Stimulated activated CD4-positive, alpha-beta T cell treated with anti-CD3 and anti-CD28 coated beads, Interleukin-1b, Interleukin-23, amount 100 ng/mL, for 4 hours (primary cell): Measurements from ENCODE around the gene MACROD2.
"Not testable (repeated sequence)": the region's sequence is repeated elsewhere in the genome, so short reads cannot be mapped to it uniquely, and the experiment has no call there.

Source experiments
- DNase-seq, 2 donors: peaks; one replicate each; pipeline ENCODE4 v3.0.0-alpha.2; 2020; ENCODE audit warnings: low read depth in 2 of 2

Gene MACROD2

DNA sequence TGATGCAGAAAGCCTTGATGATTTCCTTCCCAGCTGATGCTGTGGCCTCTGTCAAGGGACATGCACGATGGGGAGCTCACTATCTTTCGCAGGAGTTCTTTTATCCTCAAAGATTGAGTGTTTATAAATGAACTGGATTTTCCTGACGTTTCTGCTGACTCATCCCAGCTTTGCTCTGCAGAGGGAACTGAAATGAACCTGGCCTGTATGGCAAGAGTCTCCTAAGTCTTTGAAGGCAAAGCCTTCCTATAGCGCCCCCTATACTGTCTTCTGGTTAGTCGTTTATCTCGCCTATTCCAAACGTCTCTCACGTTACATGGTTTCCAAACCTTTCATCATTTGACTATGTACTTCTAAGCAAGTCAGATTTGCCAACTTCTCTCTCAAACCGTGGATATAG lies 2012.6 kb downstream of the MACROD2 start:
- no peak for DNase-seq

- DNase-seq: no peak
These were observed 2015.7 kb downstream of the MACROD2 start for GRCh38 chr20:16011056-16011455.

GRCh38 chr20:16011519-16011918 lies 2016.2 kb downstream of the MACROD2 start:
- no peak for DNase-seq

DNA sequence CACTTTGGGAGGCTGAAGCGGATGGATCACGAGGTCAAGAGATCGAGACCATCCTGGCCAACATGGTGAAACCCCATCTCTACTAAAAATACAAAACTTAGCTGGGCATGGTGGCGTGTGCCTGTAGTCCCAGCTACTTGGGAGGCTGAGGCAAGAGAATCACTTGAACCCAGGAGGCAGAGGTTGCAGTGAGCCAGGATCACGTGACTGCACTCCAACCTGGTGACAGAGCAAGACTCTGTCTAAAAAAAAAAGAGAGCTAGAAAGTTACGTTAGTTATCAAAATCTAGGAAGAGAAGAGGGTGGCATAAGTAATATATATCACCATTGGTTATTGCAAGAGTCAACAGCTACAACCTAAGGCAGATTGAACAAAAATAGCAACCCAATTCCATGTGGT lies 2017.6 kb downstream of the MACROD2 start:
- DNase-seq: not testable (repeated sequence)

DNA sequence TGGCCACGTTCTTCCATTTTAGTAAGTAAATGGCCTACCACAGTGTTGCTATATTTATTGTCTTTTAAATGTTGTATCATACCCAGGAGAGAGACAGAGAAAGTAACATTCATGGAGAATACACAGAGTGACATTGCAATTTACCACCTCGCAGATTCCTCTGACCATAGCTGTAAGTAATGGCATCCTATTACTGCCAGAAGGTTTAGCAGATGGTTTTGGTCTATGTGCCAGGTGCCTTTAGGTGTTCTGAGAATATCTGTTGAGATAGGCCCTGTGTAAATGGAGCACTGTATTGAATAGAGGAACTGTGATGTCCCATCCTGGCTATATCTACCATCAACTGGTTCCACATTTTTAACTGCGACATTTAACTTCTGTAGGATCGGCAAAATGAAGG lies 2018.3 kb downstream of the MACROD2 start:
- no peak for DNase-seq

- DNase-seq: no peak
These were observed 2019.1 kb downstream of the MACROD2 start for GRCh38 chr20:16014436-16014835.

- DNase-seq: no peak
These were observed 2022.3 kb downstream of the MACROD2 start for GRCh38 chr20:16017656-16018055.

DNA sequence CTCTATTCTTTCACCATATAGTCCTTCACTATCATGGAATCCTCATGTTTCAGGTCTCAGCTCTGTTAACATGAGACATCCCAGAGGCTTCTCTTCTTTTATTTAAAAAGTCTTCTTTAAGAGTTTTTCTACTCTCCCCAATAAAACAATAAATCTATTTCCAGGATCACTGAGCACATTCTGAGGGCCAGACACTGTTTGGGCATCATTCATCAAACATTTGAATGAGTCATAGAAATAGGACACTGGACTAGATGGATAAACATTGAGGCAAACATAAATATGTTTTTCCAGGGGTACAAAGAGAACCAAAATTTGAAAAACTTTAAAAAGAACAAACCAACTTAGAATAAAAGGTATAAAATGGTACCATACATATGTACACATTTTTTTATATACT lies 2023.6 kb downstream of the MACROD2 start:
- no peak for DNase-seq

GRCh38 chr20:16020971-16021370 lies 2025.7 kb downstream of the MACROD2 start:
- no peak for DNase-seq

GRCh38 chr20:16025084-16025483 lies 2029.8 kb downstream of the MACROD2 start:
- no peak for DNase-seq

DNA sequence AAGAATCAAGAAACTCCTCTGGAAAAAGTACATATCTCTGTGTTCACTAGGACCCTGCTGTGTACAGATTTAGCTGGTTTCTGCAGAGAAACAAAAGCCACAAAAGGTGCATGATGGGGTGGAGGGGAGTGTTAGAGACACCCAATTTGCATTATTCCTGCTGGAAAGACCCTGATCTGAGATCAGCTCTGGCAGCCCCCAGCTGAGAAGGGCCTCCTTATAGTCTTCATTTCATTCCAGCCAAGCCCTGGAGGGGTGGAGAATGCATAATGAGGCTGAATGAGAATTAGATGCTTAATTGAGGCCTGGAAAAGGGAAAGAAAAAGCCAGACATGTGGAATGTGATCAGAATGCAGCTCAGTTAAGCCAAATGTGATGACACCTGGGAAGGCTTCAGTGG lies 2032.4 kb downstream of the MACROD2 start:
- DNase-seq: no peak

- no peak for DNase-seq
These were observed 2033.6 kb downstream of the MACROD2 start for GRCh38 chr20:16028923-16029322.

GRCh38 chr20:16030253-16030652 lies 2034.9 kb downstream of the MACROD2 start:
- DNase-seq: no peak

GRCh38 chr20:16035576-16035975 lies 2040.3 kb downstream of the MACROD2 start:
- no peak for DNase-seq

- no peak for DNase-seq
These were observed 2041.0 kb downstream of the MACROD2 start for GRCh38 chr20:16036331-16036730.

- DNase-seq: no peak
These were observed 2045.4 kb downstream of the MACROD2 start for GRCh38 chr20:16040742-16041141.

GRCh38 chr20:16042731-16043130 lies 2047.4 kb downstream of the MACROD2 start:
- DNase-seq: no peak

- DNase-seq: no peak
These were observed 2048.6 kb downstream of the MACROD2 start for GRCh38 chr20:16043931-16044330.

DNA sequence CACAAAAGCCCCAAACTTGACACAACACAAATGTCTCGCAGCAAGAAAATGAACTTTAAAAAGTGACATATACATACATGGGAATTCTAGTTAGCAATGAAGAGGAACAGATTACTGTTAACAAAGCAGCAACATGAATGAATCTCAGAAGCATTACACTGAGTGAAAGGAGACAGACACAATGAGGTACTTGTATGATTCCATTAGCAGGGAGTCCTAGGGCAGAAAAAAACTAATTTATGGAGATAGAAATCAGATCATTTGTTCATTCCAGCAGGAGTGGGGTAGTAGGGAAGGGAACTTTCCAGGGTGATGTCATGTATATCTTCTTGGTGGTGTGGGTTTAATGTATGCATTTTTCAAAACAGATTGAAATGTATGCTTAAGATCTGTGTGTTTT lies 2053.6 kb downstream of the MACROD2 start:
- no peak for DNase-seq

GRCh38 chr20:16049529-16050093 lies 2054.3 kb downstream of the MACROD2 start:
- no peak for DNase-seq

DNA sequence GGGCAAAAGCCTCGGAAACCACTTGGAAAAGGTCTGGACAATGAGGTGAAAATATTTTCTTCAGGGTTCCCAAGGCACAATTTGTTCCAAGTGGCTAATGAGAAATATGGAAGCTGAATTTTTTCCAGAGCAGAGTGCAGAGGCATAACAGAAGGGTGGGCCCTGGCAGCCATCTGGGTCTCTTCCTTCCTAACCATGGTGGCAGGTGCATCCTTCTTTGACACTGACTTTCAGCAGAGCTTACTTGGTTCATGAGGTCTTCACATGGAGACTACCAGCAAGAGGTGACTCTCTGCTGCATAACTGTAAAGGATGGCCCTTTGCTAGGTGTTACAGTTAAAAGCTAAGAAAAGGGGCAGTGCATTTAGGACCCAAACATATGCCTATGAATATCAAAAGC lies 2055.1 kb downstream of the MACROD2 start:
- no peak for DNase-seq

DNA sequence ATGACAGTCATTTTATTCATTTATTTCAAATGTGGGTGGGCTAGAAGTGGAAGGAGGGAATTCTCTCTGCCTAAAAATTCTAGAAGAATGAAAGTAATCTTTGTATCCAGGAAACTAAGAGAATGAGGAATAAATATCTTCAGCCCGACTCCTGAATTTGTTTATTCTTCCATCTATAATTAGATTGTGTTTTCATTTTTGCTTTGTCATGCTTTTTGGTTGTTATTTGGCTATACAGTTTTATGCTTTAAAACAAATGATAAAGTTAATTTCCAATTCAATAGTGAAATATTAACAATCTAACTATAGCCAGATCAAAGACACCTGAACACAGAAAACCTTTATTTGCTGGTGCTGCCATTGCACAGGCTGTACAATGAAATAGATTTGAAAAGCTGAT lies 2056.7 kb downstream of the MACROD2 start:
- no peak for DNase-seq

GRCh38 chr20:16052456-16052855 lies 2057.1 kb downstream of the MACROD2 start:
- no peak for DNase-seq

- no peak for DNase-seq
These were observed 2059.7 kb downstream of the MACROD2 start for GRCh38 chr20:16054985-16055384.
